NCI-H146 (cell line): ENCODE measurements around the gene SRPRA.

Experiments used
- DNase-seq: peaks from one replicate; lab custom pipeline; 2025; lab: John Stamatoyannopoulos, UW

SRPRA gene

DNA sequence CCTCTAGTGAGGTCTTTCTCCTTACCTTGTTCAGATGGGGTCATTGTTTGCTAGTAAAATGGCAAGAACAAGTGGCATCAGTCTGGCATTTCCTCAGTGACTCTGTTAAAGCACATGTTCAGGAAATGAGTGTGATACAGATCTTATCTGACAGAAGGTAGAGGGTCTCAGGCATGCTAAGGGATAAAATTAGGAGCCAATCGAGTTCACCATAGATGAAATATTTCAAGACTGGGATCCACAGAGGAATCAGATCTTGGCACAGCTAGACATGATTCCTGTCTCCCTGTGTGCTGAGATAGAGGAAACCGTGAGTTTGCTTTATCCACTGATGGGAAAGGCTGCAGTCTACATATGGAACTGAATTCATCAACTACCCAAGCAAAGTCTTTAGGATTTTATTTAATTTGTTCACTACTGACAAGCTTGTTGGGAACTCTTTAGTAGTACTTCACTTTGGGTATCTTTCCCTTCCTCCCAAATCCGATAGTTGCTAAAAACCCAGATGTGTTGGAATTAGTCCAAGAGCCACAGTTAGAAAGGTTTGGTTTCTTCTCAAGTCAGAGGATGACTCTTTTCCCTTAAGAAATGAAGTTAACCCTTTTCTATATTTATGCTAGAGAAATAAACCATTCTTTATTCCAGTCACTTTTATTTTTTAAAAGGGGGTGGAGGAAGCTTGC, 38.7 kb downstream of the SRPRA start:
- DNase-seq = no peak

GRCh38 chr11:126226334-126227084, 42.2 kb downstream of the SRPRA start:
- no peak for DNase-seq

GRCh38 chr11:126225295-126225665, 43.4 kb downstream of the SRPRA start:
- no peak for DNase-seq

GRCh38 chr11:126224647-126225294, 43.9 kb downstream of the SRPRA start:
- DNase-seq = no peak

GRCh38 chr11:126219547-126219946, 49.1 kb downstream of the SRPRA start:
- no peak for DNase-seq

DNA sequence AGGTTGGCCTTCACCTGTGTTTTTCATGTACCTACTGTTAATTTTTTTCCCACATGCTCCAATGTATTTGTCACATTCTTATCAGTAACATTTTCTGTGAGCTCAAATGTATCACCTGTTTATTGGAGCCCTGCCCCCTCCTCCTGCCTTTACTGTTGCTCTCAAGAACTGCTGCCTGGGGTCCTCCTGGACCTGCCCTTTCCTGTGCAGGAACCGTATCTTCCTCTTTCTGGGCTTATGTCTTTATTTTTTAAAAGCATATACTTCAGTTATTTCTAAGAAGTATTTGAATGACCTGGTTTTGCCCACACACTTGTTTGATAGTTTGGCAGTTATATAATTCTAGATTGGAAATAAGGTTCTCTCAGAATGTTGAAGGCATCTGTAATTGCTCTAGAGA, 51.2 kb downstream of the SRPRA start:
- no peak for DNase-seq

DNA sequence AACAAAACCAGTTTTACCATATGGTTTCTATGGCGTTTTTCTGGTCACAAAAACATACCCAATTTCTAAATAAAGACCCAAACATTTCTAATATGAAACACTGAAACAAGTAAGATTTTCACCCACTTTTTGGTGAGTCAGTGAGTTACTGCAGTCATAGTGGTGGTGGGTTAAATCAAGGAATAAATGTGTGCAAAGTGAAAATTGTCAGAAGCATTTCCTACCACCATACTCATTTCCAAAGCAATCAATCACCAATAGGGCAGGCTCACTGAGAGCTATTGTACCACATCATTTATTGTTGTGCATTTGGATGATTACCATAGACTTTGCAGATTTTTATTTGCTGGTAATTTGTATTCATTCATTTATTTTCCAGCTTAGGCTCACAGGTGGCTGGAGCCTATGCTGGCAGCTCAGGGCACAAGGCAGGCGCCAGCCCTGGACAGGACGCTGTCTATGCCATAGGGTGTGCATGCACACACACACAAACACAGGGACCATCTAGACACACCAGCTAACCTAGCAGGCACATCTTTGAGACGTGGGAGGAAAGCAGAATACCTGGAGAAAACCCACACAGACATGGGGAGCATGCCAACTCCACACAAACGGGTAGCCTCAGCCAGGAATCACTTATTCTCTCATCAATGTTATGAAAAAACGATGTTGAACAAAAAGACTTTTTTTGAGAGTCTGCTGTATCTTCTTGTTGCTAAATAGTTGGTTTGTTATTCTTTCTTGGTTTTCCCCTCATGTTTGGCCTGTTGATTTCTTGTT, 52.0 kb downstream of the SRPRA start:
- no peak for DNase-seq

- no peak for DNase-seq
Observed at GRCh38 chr11:126214841-126215240, 53.9 kb downstream of the SRPRA start.

DNA sequence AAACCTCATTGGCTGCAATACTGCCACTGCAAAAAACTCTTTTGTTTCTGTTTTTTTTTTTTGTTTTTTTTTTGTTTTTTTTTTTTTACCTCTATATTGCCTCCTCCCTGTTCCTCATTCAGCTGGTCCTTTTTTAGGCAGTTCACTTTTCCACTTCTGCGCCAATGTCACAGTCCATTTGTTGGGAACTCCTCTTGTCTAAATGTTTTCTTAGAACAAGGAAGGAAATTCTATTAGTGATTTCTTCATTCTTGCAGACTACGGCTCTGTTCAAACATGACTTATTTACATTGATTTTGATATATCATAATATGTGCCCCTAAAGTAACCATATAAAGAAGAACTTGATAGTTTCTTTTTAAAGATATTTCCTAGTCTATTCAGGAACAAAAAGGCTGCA, 54.3 kb downstream of the SRPRA start:
- DNase-seq = no peak
